Stimulated activated CD4-positive, alpha-beta T cell treated with anti-CD3 and anti-CD28 coated beads, Interleukin-1b, Interleukin-23, amount 100 ng/mL, for 24 hours (primary cell): ENCODE data around the gene KLK7.
"Not testable (repeated sequence)": the region's sequence is repeated elsewhere in the genome, so short reads cannot be mapped to it uniquely, and the experiment has no call there.

Experiments used
- DNase-seq, 4 experiments: peaks; one replicate each; pipeline ENCODE4 v3.0.0-alpha.2; 2020; ENCODE audit warnings: low read depth in 4 of 4, low spot score in 1 of 4

KLK7 gene

DNA sequence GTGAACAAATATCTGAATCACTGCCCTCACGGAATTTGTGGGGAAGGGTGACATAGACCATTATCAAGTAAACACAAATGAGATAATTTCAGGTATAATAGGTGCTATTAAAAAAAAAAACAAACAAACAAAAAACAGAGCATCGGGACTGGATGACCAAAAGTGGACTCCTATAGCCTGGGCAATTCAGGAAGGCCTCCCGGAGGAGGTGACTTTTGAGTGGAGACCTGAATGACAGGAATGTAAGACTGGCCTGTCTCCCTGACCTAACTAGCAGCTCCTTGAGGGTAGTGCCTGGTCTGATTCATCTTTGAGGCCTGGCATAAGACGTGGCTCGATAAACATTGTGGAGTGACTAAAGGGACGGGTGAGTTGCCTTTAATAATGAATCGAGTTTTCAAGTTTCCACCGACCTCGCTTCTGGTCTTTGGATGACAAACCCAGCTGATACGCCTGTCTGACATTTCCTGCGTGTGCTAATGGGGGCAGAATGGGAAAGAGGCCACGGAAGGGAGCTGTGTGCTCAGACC lies 29.0 kb upstream of the KLK7 start:
- no peak for DNase-seq

DNA sequence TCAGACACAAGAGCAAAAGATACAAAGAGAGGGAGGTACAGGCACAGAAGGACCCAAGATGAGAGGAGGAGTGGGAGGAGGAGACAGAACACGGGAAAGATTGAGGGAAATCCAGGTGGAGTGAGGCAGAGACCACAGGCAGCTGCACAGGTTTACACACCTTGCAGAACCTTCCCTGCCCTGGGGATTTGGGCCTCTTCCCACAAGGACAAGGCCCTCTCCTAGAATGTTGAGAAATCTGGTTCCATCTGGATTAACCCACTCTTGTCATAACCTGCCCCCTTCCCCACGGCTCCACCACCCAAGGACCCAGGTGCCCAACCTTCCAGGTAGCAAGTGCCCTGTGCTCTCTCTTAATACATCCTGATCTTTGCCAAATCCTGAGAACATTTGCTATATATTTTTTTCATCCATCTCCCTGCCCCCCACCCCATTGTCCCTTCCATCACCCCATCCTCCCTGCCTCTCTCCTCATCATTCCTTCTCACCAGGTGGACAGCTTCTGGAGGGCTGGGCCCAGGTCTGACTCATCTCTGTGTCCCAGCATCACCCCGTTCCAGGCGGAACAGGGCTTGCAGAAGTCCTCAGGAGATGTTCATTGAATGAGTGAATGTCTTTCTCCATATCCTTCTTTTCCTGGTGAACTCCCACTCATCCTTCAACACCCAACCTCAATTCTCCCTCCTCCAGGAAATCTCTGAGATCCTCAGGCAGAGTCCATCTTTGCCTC lies 26.5 kb upstream of the KLK7 start:
- DNase-seq, result no peak

DNA sequence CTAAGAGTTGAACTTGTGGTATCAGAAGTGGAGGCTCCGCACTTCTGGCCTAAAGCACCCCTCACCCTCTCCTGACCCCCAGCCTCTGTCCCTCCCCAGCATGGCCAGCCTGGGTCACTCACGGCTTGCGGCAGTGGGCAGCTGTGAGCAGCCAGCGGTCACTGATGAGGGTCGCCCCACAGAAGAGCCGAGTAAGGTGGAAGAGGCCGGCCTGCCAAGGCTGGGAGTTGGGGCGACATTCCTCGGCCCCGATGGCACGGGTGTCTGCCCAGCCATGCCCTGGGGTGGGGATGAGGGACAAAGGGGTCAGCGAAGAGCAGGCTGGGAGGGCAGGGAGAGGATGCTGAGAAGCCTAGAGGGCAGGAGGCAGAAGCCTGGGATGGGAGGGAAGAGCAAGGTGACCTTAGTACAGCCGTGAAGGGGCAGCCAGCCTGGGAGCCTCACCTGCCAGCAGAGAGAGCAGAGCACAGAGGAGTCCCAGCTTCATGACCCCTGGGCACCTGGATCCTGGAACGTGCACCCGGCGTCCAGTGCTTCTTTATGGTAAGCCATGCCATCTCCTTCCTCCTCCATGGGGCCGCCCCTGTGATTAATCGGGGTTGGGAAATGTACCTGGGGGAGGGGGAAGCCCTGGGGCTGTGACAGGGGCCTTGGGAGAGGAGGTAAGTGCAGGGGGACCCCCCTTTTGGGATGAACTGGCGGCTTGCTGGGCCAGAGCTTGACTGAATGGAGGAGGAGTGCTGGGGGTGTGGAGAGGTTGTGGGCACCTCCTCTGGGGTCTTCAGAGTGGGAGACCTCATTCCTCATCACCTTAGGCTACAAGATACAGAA lies 25.6 kb upstream of the KLK7 start:
- DNase-seq, result no peak

DNA sequence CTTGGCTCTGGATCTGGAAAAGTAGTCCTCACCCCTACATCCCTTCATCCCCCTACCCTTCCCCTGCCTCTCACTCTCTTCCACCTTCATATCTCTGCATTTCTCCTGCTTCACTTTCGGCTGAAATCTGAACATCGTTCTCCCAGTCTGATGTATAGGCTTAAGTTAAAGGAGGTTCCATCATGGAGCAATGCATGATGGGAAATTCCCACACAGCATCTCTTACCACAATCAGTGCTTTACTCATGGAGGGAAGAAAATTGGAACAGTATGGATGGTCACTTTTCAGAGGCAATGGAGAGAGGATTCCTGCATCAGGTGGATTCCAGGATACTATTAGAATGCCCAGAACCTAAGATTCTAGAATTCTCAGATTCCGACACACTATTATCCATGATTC lies 23.8 kb upstream of the KLK7 start:
- DNase-seq, result no peak

DNA sequence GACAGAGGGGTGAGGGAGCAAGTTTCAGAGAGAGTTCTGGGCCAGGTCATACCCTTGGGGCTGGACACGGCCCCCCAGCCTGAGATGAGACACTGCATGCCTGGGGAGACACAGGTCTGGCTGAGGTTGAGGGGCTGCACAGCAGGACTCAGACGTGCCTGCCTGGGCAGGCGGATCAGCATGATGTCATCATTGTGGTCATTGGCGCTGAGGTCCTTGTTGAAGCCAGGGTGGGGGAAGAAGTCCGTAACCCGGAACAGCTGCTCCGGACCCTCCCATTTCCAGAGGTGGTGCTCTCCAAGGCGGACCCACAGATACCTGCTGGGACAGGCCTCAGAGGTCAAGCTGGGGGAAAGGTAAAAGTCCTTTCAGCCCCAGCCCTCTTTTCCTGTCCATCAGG lies 22.7 kb upstream of the KLK7 start:
- DNase-seq, result no peak

DNA sequence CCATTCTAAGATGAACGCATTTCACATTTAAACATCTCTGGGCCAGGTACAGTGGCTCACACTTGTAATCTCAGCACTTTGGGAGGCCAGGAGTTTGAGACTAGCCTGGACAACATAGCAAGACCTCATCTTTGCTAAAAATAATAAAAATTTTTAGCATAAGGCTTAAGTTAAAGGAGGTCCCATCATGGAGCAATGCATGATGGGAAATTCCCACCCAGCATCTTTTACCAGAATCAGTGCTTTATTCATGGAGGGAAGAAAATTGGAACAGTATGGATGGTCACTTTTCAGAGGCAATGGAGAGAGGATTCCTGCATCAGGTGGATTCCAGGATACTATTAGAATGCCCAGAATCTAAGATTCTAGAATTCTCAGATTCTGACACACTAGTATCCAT lies 21.5 kb upstream of the KLK7 start:
- DNase-seq, result no peak

DNA sequence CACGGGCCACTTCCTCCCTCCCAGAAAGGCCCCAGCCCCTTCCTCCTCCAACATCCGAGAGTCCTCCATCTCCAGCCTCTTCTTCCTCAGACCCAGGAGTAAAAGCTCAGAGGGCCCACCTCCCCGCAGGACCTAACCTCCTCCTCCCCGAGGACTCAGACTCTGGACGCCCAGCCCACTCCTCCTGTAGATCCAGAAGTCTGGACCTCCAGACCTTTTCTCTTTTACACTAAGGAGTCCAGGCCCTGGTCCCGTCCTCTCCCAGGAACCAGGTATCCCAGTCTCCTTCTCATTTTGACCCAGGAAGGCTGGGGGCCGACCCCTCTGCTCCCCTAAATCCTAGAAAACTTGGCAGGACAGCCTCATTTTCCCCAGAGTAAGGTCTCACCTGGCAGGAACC lies 19.6 kb upstream of the KLK7 start:
- DNase-seq, result no peak

DNA sequence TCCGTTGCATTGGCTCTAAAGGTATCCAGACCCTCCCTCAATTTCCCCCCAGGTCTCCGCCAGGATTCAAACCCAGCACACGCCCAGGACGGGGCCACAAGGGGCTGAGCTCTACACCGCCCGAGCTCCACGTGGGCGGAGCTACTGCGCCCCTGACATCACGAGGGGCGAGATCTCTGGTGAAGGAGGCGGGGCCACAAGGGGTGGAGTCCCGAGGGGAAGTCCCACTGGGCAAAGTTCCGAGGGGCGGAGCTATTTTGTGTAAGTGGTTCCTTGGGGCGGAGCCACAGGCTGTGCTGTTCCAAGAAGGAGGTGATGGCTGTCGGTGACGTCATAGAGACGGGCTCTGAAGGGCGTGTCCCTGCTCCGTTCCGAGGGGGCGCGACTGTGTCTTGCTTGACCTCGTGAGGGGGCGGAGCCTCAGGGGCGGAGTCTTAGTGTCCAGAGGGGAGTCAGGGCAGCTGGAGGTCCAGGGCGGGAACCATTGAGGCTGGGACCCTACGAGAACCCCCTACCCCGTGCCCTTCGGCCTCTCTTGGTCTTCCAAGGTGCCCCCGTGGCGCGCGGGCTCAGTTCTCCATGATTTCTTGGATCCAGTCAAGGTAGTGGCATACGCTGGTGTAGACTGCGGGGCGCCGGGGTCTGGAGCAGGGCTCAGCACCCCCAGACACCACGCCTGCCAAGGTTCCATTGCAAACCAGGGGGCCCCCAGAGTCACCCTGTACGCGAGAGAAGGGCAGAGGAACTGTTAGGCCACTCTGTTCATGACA lies 19.0 kb upstream of the KLK7 start:
- DNase-seq, result no peak

DNA sequence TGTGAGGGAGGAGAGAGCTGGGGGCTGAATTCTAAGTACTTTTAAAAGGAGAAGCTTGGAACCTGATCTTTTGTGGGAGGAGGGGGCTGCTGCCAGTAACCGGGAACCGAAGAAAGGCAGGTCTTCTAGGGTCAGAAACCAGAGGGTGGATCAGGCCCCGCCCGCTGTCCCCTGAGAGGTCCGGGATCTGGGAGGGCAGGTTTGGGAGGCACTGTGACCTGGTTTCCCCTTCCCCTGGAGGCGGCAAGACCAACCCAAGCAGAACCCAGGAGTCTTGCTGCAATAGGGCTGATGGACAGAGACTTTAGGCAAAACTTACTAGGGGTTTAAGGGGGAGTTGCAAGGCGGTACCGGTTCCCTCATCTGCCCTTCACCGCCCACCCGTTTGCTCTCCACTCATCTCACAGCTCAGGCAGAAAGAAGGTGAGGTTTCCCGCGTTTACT lies 18.4 kb upstream of the KLK7 start:
- no peak for DNase-seq

DNA sequence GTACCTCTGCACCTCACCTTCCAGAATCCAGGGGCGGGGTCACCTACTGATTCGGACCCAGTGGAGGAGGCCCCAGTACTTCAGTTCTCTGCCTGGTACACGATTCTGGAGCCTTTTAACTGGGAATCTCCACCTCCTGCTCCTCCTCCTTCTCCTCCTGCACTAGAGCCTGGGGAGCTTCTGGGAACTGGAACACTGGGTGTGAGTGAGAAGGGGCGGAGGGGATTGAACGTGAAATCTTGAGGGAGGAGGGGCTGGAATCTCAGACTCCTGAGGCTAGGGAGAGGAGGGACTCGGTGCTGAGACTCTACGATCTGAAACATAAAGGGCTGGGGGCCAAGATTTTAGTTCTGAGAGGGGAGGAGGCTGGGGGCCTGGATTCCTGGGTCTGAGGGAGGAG lies 17.8 kb upstream of the KLK7 start, which contains the start of gene KLK8:
Gene KLK8 (minus strand): TSS at position 90 of the 400 bp plus-strand sequence. CDS start 437 bp downstream, outside the sequence.
- DNase-seq, result no peak

DNA sequence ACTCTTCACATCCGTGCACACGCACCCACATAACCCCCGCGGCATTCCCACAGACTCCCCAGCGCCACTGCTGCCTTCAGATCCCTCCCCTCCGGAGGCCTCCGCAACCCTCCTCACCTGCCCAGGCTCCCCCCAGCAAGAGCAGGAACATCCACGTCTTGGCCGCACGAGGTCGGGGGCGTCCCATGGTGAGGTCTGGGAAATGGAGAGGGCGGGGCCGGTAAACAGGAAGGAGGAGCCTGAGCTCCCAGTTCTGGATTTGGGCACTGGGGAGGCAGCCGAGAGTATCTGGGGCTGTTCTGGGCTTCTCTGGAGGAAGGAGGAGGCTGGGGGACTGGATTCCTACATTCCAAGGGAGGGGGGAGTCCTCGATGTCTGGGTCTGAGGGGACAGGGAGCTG lies 17.3 kb upstream of the KLK7 start:
- DNase-seq, result no peak

DNA sequence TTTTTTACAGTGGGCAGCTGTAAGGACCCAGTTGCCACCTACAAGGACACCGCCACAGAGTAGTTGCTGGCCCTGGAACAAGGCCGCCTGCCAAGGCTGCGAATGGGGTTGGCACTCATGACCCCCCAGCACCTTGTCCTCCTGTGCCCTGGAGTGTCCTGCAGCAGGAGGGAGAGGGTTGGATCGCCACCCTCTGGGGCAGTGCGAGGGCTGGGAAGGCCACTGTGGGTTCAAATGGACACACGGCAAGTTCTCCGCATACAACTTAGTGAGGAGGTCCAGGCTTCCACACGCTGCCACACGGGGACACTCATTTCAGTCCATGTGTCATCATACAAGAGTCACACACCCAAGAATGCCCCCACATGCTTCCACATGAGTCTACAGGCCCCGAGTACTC lies 16.7 kb upstream of the KLK7 start:
- no peak for DNase-seq

DNA sequence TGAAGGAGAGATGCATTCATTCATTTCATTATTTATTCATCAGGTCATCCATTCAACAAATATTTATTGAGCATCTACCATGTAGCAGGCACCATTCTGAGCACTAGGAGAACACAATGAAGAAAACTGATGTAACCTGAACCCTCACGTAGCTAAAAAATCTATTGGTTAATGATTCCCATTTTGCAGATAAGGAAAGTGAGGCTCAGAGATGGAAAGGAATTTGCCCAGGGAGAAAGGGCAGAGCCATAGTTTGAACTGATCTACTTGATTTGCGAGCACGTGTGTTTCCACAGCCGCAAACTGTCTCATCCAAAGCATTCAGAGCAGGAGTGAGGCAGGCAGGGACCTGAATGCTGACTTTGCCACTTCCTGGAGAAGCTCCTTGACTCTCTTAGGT lies 15.0 kb upstream of the KLK7 start:
- DNase-seq, result no peak

DNA sequence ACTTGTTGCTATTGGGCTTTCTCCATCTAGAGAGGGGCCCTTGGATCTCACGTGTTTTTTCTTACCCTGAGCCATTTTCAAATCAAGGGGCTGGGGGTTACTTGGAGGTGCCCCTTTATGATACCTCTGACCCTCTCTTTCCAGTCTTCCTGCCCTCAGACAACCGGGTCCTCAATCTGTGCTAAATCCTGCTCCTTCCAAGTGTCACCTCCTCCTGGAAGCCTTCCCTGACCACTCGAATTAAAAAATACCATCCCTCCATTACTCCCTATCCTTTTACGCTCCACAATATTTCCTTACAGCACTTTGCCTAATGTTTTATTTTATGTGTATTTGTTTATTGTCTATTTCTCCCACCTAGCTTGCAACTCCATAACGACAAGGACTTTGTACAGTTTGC lies 14.3 kb upstream of the KLK7 start:
- DNase-seq, result no peak

DNA sequence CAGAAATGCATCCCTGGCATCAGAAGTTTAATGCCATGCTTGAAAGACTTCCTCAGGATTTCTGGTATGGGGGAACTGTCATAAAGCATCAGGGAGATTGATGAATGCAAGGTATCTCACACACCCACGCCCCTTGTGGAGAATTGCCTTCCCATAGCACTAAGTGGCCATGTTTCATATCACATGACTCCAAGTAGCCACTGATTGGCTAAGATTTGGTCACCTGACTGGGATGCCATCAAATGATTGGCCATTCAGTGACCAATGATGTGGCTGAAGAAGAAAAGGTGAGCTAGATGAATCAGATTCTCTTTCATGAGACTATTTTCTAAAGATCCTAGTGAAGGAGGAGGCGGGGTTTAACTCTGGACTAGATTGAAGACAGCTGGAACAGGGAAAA lies 10.4 kb upstream of the KLK7 start:
- no peak for DNase-seq

DNA sequence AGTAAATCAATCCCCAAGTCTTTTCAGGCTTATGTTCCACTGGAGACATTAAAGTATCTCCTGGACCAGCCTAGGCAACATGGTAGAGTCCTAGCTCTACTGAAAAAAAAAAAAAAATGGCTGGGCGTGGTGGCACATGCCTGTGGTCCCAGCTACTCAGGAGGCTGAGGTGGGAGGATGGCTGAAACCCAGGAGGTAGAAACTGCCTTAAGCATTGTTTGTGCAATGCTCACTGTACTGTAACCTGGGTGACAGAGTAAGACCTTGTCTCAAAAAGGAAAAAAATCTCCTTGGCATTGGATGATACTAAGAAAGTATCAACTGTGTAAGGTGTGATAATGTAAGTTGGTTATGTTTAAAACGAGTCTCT lies 8.9 kb upstream of the KLK7 start:
- DNase-seq, result no peak

DNA sequence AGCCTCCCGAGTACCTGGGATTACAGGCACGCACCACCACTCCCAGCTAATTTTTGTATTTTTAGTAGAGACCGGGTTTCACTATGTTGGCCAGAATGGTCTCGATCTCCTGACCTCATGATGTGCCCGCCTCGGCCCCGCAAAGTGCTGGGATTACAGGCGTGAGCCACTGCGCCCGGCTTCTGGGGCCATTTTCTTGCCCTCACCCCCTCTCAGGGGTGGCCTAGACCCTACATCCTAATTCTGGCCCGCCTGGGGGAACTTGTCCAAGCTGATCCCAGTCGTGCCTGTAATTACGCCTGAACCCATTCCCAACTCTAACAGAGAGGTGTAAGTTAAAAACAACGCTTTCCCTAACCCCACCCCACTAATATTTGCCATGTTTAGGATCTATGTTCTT lies 699 bp upstream of the KLK7 start:
- not testable (repeated sequence) for DNase-seq

DNA sequence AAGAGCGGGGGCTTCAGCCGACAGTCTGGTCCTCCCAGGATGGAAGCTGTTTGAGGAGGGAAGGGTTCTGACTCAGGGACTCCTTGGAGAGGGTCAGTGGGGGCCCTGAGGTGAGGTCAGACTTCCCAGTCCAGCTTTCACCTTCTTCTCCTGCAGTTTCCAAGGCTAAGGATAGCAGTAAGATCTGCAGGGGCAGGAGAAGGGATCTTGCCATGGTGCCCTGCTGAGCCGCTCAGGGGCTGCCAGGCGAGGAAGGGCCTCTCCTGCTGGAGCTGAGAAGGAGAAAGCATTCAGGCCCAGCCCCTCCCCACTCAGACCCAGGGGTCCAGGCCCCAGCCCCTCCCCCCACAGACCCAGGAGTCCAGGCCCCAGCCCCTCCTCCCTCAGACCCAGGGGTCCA lies 1.5 kb downstream of the KLK7 start:
- no peak for DNase-seq

DNA sequence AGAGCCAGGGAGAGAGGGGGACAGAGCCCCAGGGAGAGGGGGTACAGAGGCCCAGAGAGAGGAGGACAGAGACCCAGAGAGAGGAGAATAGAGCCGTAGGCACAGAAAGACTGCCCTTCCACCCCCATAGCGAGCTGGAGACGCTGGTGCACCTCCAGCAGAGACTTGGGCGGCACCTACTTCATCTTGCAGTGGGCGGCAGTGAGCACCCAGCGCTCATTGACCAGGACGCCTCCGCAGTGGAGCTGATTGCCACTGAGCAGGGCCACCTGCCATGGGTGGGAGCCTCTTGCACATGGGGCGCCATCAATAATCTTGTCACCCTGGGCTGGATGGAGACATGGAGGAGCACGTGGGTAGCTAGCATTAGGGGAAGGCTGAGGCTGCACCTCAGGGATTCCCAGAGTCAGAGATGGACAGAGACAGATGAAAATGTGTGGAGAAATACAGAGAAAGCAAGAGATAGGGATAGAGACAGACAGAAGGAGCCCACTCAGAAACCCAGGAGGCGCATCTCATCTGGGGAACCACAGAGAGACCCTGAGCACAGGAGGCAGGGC lies 2.0 kb downstream of the KLK7 start:
- no peak for DNase-seq

DNA sequence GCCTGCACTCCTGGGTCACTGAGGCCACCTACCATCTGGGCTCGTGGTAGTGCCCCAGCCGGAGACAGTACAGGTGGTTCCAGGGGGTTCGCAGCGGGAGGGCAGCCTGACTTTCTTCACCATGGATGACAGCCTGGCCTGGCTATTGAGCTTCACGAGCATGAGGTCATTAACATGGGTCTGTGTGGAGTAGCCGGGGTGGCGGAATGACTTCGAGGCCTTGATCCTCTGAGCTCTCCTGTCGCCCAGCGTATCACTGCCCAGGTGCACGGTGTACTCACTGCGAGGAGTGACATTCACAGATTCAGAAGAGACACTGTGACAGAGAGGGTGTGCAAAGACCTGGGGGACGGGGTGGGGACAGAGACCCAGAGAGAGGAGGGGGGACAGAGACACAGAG lies 3.5 kb downstream of the KLK7 start:
- DNase-seq, result no peak

DNA sequence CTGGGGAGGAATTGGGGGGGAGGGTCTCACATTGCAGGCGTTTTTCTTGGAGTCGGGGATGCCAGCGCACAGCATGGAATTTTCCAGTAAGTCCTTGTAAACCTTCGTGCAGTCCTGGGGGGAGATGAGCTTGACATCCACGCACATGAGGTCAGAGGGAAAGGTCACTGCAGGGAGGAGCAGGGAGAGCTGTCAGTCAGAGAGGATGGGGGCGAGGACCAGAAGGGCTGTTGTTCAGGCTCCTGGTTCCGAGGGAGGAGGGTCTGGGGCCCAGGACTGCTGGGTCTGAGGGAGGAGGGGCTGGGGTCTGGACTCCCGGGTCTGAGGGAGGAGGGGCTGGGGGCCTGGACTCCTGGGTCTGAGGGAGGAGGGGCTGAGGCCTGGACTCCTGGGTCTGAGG lies 4.0 kb downstream of the KLK7 start:
- no peak for DNase-seq
